Calu3 (cell line): ENCODE results near the gene RPS6KB2. TPM values are rescaled to one million over a fixed set of nuclear protein-coding genes. Genes with fewer than 3 reads are reported as not detected.

Experiments used
- BruUV-seq: library from RNA; stranded (reverse); fragments of 400-500 nt; replicated peaks from 2 replicates; lab custom pipeline; 2021; lab: Mats Ljungman, UMichigan
- CTCF ChIA-PET: fragments of 300-600 bp; sonication (Branson Sonifier 250); formaldehyde crosslinking; loops from one replicate; lab custom pipeline; 2022; ENCODE audit warnings: antibody characterized with exemption; lab: Charles Lee
- DNase-seq: peaks from one replicate; pipeline ENCODE4 v3.0.0; 2022
- H3K27ac Mint-ChIP-seq: one replicate; pipeline ENCODE4 v1.8.0; 2022; ENCODE audit warnings: mixed read lengths; ENCODE audit not compliant: unreplicated experiment
- H3K27me3 Mint-ChIP-seq: one replicate; pipeline ENCODE4 v1.8.0; 2022; ENCODE audit warnings: mixed read lengths; ENCODE audit not compliant: unreplicated experiment
- H3K36me3 Mint-ChIP-seq: one replicate; pipeline ENCODE4 v1.8.0; 2022; ENCODE audit warnings: mild to moderate bottlenecking, moderate library complexity, mixed read lengths; ENCODE audit not compliant: insufficient read depth, unreplicated experiment
- H3K4me1 Mint-ChIP-seq: one replicate; pipeline ENCODE4 v1.8.0; 2022; ENCODE audit warnings: mild to moderate bottlenecking, low read depth, mixed read lengths; ENCODE audit not compliant: unreplicated experiment
- H3K4me3 Mint-ChIP-seq: one replicate; pipeline ENCODE4 v1.8.0; 2022; ENCODE audit warnings: mild to moderate bottlenecking, low read depth, moderate library complexity, mixed read lengths; ENCODE audit not compliant: unreplicated experiment
- H3K9me3 Mint-ChIP-seq: one replicate; pipeline ENCODE4 v1.8.0; 2022; ENCODE audit warnings: low read depth, mixed read lengths; ENCODE audit not compliant: unreplicated experiment
- intact Hi-C: fragments of 100-400 bp; cut with micrococcal nuclease; formaldehyde crosslinking; loops from one replicate; pipeline ENCODE4 v1.10.0; 2022; ENCODE audit not compliant: unreplicated experiment
- total RNA-seq: library from RNA; stranded (reverse); gene quantifications from 2 replicates; pipeline ENCODE4 v1.2.3, GENCODE V29; 2022
- TF ChIP-seq, protein P1 (sequence below): fragments of 200-600 bp; IDR thresholded peaks from one replicate; pipeline ENCODE4 v1.8.0; 2022; ENCODE audit warnings: antibody characterized with exemption; ENCODE audit not compliant: unreplicated experiment

The RPS6KB2 gene
- total RNA-seq, 1 experiment from 2014 or later, result 44.3 TPM

DNA sequence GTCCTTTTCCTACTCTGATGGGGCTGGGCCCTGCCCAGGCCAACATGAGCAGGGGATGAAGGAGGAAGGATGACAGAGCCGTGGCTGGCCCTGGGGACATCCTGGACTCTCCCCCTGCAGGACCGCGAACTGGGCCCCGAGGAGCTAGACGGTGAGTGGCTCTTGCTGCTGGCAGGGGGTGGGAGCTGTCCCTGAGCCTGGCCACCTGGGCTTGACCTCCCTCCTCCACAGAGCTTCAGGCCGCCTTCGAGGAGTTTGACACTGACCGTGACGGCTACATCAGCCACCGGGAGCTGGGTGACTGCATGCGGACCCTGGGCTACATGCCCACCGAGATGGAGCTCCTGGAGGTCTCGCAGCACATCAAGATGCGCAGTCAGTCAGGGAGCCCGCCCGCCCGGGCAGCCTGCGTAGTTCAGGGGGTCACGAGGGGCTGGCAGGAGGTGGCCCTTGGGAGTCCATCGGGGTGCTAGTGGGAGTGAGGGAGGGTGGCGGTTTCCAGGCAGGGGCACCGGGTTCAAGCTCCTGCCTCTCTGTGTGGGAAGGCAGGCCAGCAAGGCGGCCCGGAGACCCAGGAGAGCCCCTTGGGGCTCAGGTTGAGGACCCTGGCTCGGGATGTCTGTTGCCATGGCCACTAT lies 27.9 kb downstream of the RPS6KB2 start:
- DNase-seq, result no peak
- intact Hi-C loops, result no loop called here

GRCh38 chr11:67457453-67457852 lies 29.2 kb downstream of the RPS6KB2 start:
- BruUV-seq, result no TSS peak
- Mint-ChIP-seq H3K36me3 (peaks cover 23% of the 10 kb centered on the region), H3K4me1 (peaks cover 3% of the 10 kb centered on the region), H3K9me3 (no peaks in the 10 kb centered on the region), H3K4me3 (no peak overlapping the region), H3K27ac (no peak overlapping the region), H3K27me3 (no peaks in the 10 kb centered on the region)
- TF ChIP-seq, protein P1, sequence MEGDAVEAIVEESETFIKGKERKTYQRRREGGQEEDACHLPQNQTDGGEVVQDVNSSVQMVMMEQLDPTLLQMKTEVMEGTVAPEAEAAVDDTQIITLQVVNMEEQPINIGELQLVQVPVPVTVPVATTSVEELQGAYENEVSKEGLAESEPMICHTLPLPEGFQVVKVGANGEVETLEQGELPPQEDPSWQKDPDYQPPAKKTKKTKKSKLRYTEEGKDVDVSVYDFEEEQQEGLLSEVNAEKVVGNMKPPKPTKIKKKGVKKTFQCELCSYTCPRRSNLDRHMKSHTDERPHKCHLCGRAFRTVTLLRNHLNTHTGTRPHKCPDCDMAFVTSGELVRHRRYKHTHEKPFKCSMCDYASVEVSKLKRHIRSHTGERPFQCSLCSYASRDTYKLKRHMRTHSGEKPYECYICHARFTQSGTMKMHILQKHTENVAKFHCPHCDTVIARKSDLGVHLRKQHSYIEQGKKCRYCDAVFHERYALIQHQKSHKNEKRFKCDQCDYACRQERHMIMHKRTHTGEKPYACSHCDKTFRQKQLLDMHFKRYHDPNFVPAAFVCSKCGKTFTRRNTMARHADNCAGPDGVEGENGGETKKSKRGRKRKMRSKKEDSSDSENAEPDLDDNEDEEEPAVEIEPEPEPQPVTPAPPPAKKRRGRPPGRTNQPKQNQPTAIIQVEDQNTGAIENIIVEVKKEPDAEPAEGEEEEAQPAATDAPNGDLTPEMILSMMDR, result no peak
- intact Hi-C loops, result no loop called here
- DNase-seq, result no peak
- CTCF ChIA-PET, result no interaction called here

More for the DNA sequence above, 27.9 kb downstream of the RPS6KB2 start:
- H3K27me3 Mint-ChIP-seq, result no peaks in the 10 kb centered on the region
- no peak overlapping the region for H3K4me3 Mint-ChIP-seq
- CTCF ChIA-PET, result no interaction called here
- H3K9me3 Mint-ChIP-seq, result no peaks in the 10 kb centered on the region
- H3K27ac Mint-ChIP-seq, result no peak overlapping the region
- BruUV-seq, result no TSS peak
- peaks cover 15% of the 10 kb centered on the region for H3K4me1 Mint-ChIP-seq
- TF ChIP-seq, protein P1, result no peak
- H3K36me3 Mint-ChIP-seq, result peaks cover 27% of the 10 kb centered on the region

GRCh38 chr11:67458266-67458665 lies 30.0 kb downstream of the RPS6KB2 start:
- BruUV-seq, result no TSS peak
- H3K27ac Mint-ChIP-seq, result no peak overlapping the region
- TF ChIP-seq, protein P1, result no peak
- DNase-seq, result no peak
- CTCF ChIA-PET, result no interaction called here
- no peaks in the 10 kb centered on the region for H3K27me3 Mint-ChIP-seq
- no peak overlapping the region for H3K4me3 Mint-ChIP-seq
- no peaks in the 10 kb centered on the region for H3K9me3 Mint-ChIP-seq
- intact Hi-C loops, result no loop called here
- H3K36me3 Mint-ChIP-seq, result peaks cover 22% of the 10 kb centered on the region
- H3K4me1 Mint-ChIP-seq, result no peaks in the 10 kb centered on the region

DNA sequence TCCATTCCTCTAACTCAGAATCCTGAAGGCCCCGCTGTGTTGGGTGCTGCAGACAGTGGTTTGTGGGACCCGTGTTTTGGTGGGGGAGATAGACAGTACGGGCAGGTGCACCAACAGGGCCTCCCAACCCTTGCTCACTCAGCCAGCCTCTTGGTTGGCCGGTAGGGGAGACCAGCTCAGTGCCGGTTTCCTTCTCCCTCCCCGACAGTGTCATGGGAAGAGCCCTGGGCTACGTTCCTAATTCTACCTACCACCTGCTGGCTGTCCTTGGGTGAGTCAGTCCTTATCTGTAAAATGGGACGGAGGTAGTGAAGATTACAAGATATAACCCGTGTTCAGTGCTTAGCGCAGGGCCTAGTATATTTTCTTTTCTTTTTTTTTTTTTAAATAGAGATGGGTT lies 34.9 kb downstream of the RPS6KB2 start:
- BruUV-seq, result no TSS peak
- no peaks in the 10 kb centered on the region for H3K9me3 Mint-ChIP-seq
- CTCF ChIA-PET, result no interaction called here
- no peak overlapping the region for H3K4me3 Mint-ChIP-seq
- no peak overlapping the region for H3K27ac Mint-ChIP-seq
- H3K4me1 Mint-ChIP-seq, result peaks cover 32% of the 10 kb centered on the region
- H3K27me3 Mint-ChIP-seq, result no peaks in the 10 kb centered on the region
- DNase-seq, result no peak
- TF ChIP-seq, protein P1, result no peak
- peaks cover 53% of the 10 kb centered on the region for H3K36me3 Mint-ChIP-seq
- intact Hi-C loops, result no loop called here
